ENCODE measurements around the gene CDC42BPG.

DNA sequence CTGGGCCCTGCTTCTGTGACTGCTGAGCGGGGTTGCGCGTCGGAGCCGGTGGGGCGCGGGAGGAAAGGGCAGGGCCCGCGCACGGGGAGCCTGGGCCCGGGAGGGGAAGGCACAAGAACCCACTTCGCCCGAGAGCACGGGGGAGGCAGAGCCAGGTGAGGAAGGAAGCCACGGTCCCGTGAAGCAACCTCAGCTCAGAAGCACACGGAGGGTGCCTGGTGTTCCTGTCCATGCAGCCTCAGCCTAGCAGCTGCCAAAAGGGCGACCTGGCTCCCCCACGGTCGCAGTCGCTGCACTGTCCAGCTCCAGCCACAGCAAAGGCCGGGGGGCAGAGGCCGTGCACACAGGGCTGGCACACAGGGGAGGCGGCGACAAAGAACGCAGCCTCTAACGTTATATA, 9.3 kb upstream of the CDC42BPG start:
- TF ChIP-seq, protein P1, sequence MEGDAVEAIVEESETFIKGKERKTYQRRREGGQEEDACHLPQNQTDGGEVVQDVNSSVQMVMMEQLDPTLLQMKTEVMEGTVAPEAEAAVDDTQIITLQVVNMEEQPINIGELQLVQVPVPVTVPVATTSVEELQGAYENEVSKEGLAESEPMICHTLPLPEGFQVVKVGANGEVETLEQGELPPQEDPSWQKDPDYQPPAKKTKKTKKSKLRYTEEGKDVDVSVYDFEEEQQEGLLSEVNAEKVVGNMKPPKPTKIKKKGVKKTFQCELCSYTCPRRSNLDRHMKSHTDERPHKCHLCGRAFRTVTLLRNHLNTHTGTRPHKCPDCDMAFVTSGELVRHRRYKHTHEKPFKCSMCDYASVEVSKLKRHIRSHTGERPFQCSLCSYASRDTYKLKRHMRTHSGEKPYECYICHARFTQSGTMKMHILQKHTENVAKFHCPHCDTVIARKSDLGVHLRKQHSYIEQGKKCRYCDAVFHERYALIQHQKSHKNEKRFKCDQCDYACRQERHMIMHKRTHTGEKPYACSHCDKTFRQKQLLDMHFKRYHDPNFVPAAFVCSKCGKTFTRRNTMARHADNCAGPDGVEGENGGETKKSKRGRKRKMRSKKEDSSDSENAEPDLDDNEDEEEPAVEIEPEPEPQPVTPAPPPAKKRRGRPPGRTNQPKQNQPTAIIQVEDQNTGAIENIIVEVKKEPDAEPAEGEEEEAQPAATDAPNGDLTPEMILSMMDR (IDR thresholded peaks at IDR 0.05) = no peak
- no peak for TF ChIP-seq POLR2A (IDR thresholded peaks at IDR 0.05; ENCODE audit: low read depth)

All from esophagus muscularis mucosa (tissue), 3 donors.